ENCODE measurements around the gene UMPS.

Gene UMPS

GRCh38 chr3:124730129-124730940, at the start of gene UMPS:
UMPS (plus strand) TSS chr3:124730452; CDS start chr3:124730472, 20 bp downstream.
- DNase-seq (ENCODE audit: low spot score): peak; percentile 80

- no peak for DNase-seq (ENCODE audit: low spot score)
Measured at GRCh38 chr3:124680521-124680920, 49.7 kb upstream of the UMPS start.

- no peak for DNase-seq (ENCODE audit: low spot score)
Measured at GRCh38 chr3:124682263-124682662, 48.0 kb upstream of the UMPS start.

- no peak for DNase-seq (ENCODE audit: low spot score)
Measured at GRCh38 chr3:124684459-124684858, 45.8 kb upstream of the UMPS start.

- no peak for DNase-seq (ENCODE audit: low spot score)
Measured at GRCh38 chr3:124685067-124685466, 45.2 kb upstream of the UMPS start.

GRCh38 chr3:124685481-124685880, 44.8 kb upstream of the UMPS start:
- DNase-seq (ENCODE audit: low spot score): no peak

- no peak for DNase-seq (ENCODE audit: low spot score)
Measured at GRCh38 chr3:124686028-124686670, 44.1 kb upstream of the UMPS start.

GRCh38 chr3:124688581-124689454, 41.4 kb upstream of the UMPS start:
- peak; percentile 80 for DNase-seq (ENCODE audit: low spot score)

GRCh38 chr3:124691599-124691998, 38.7 kb upstream of the UMPS start:
- DNase-seq (ENCODE audit: low spot score): no peak

- no peak for DNase-seq (ENCODE audit: low spot score)
Measured at GRCh38 chr3:124694486-124694885, 35.8 kb upstream of the UMPS start.

- DNase-seq (ENCODE audit: low spot score): no peak
Measured at GRCh38 chr3:124695369-124695768, 34.9 kb upstream of the UMPS start.

- DNase-seq (ENCODE audit: low spot score): no peak
Measured at GRCh38 chr3:124696006-124696405, 34.2 kb upstream of the UMPS start.

GRCh38 chr3:124697302-124697701, 33.0 kb upstream of the UMPS start:
- DNase-seq (ENCODE audit: low spot score): no peak

- DNase-seq (ENCODE audit: low spot score): no peak
Measured at GRCh38 chr3:124698030-124698770, 32.1 kb upstream of the UMPS start.

GRCh38 chr3:124699051-124699450, 31.2 kb upstream of the UMPS start:
- no peak for DNase-seq (ENCODE audit: low spot score)

- no peak for DNase-seq (ENCODE audit: low spot score)
Measured at GRCh38 chr3:124699686-124700396, 30.4 kb upstream of the UMPS start.

- no peak for DNase-seq (ENCODE audit: low spot score)
Measured at GRCh38 chr3:124700880-124701684, 29.2 kb upstream of the UMPS start.

GRCh38 chr3:124701687-124702086, 28.6 kb upstream of the UMPS start:
- peak; percentile 63 for DNase-seq (ENCODE audit: low spot score)

GRCh38 chr3:124702950-124703349, 27.3 kb upstream of the UMPS start:
- DNase-seq (ENCODE audit: low spot score): no peak

- DNase-seq (ENCODE audit: low spot score): no peak
Measured at GRCh38 chr3:124705552-124705951, 24.7 kb upstream of the UMPS start.
